Activated CD4-positive, alpha-beta T cell treated with anti-CD3 and anti-CD28 coated beads, Interleukin-2, amount 50 U/mL, for 16 hours (primary cell): ENCODE measurements around the gene SIPA1L3.
"Not testable (repeated sequence)": the region's sequence is repeated elsewhere in the genome, so short reads cannot be mapped to it uniquely, and the experiment has no call there.

Experiments used
- DNase-seq: peaks from one replicate; pipeline ENCODE4 v3.0.0-alpha.2; 2020

Gene SIPA1L3

GRCh38 chr19:37909661-37910199 lies 2.7 kb downstream of the SIPA1L3 start:
- no peak for DNase-seq

- DNase-seq: no peak
These were observed 7.9 kb downstream of the SIPA1L3 start for GRCh38 chr19:37914908-37915307.

GRCh38 chr19:37920591-37921450 lies 13.8 kb downstream of the SIPA1L3 start:
- no peak for DNase-seq

GRCh38 chr19:37924573-37924972 lies 17.6 kb downstream of the SIPA1L3 start:
- not testable (repeated sequence) for DNase-seq

- no peak for DNase-seq
These were observed 18.2 kb downstream of the SIPA1L3 start for GRCh38 chr19:37925212-37925611.

- DNase-seq: no peak
These were observed 19.2 kb downstream of the SIPA1L3 start for GRCh38 chr19:37926255-37926654.

- no peak for DNase-seq
These were observed 19.7 kb downstream of the SIPA1L3 start for GRCh38 chr19:37926711-37927110.

GRCh38 chr19:37928527-37929286 lies 21.7 kb downstream of the SIPA1L3 start:
- no peak for DNase-seq

GRCh38 chr19:37929355-37929923 lies 22.4 kb downstream of the SIPA1L3 start:
- DNase-seq: no peak

GRCh38 chr19:37930416-37930815 lies 23.4 kb downstream of the SIPA1L3 start:
- DNase-seq: no peak

- no peak for DNase-seq
These were observed 25.1 kb downstream of the SIPA1L3 start for GRCh38 chr19:37931881-37932655.

GRCh38 chr19:37932985-37933936 lies 26.3 kb downstream of the SIPA1L3 start:
- DNase-seq: no peak

- no peak for DNase-seq
These were observed 26.9 kb downstream of the SIPA1L3 start for GRCh38 chr19:37933937-37934358.

- DNase-seq: no peak
These were observed 28.3 kb downstream of the SIPA1L3 start for GRCh38 chr19:37935341-37935740.

- no peak for DNase-seq
These were observed 29.2 kb downstream of the SIPA1L3 start for GRCh38 chr19:37936166-37936565.

GRCh38 chr19:37936886-37937285 lies 29.9 kb downstream of the SIPA1L3 start:
- no peak for DNase-seq

- DNase-seq: no peak
These were observed 31.3 kb downstream of the SIPA1L3 start for GRCh38 chr19:37938353-37938752.

- DNase-seq: no peak
These were observed 34.9 kb downstream of the SIPA1L3 start for GRCh38 chr19:37941782-37942515.

GRCh38 chr19:37942516-37942902 lies 35.5 kb downstream of the SIPA1L3 start:
- no peak for DNase-seq

- no peak for DNase-seq
These were observed 36.5 kb downstream of the SIPA1L3 start for GRCh38 chr19:37943480-37943879.

GRCh38 chr19:37946132-37946531 lies 39.1 kb downstream of the SIPA1L3 start:
- DNase-seq: no peak
